Astrocyte (in vitro differentiated cells and primary cell): ENCODE measurements around the gene A4GALT. TPM values are rescaled to one million over a fixed set of nuclear protein-coding genes. Genes with fewer than 3 reads are reported as not detected.

Experiments used
- DNase-seq: peaks from one replicate; pipeline ENCODE4 v3.0.0-alpha.2; 2010; ENCODE audit warnings: low read depth
- FAIRE-seq: peaks from 2 replicates; lab custom pipeline; 2011; peaks lifted over from hg19 to GRCh38; lab: Jason Lieb, UNC
- H2AFZ ChIP-seq: 2 replicates; pipeline ENCODE4 v1.6.0; 2012; ENCODE audit warnings: low read depth, low read length, inconsistent platforms
- H3K27ac ChIP-seq: 2 replicates; pipeline ENCODE4 v1.5.1; 2011; ENCODE audit warnings: low read depth, low read length, inconsistent platforms
- H3K27me3 ChIP-seq: 2 replicates; pipeline ENCODE4 v1.6.0; 2011; ENCODE audit warnings: low read length, inconsistent platforms; ENCODE audit not compliant: insufficient read depth
- H3K36me3 ChIP-seq: 2 replicates; pipeline ENCODE4 v1.5.1; 2011; ENCODE audit warnings: low read length, inconsistent platforms; ENCODE audit not compliant: insufficient read depth
- H3K4me1 ChIP-seq: 2 replicates; pipeline ENCODE4 v1.5.1; 2011; ENCODE audit warnings: low read length, inconsistent platforms; ENCODE audit not compliant: insufficient read depth
- H3K4me2 ChIP-seq: 2 replicates; pipeline ENCODE4 v1.6.0; 2012; ENCODE audit warnings: low read length, inconsistent platforms
- H3K4me3 ChIP-seq: 2 replicates; pipeline ENCODE4 v1.5.1; 2011; ENCODE audit warnings: low read depth, mild to moderate bottlenecking, low read length, inconsistent platforms; ENCODE audit not compliant: insufficient read depth
- H3K79me2 ChIP-seq: 2 replicates; pipeline ENCODE4 v1.6.0; 2012; ENCODE audit warnings: mild to moderate bottlenecking, low read length, inconsistent platforms; ENCODE audit not compliant: insufficient read depth
- H3K9ac ChIP-seq: 2 replicates; pipeline ENCODE4 v1.6.0; 2012; ENCODE audit warnings: mild to moderate bottlenecking, low read length, inconsistent platforms
- H3K9me3 ChIP-seq: 2 replicates; pipeline ENCODE4 v1.5.1; 2012; ENCODE audit warnings: low read depth, mild to moderate bottlenecking, low read length, inconsistent platforms; ENCODE audit not compliant: insufficient read depth
- H4K20me1 ChIP-seq: 2 replicates; pipeline ENCODE4 v1.6.0; 2012; ENCODE audit warnings: low read length, inconsistent platforms; ENCODE audit not compliant: insufficient read depth
- H3K27ac Mint-ChIP-seq: one replicate; pipeline ENCODE4 v1.8.0; 2021; ENCODE audit warnings: mild to moderate bottlenecking, mixed read lengths; ENCODE audit not compliant: unreplicated experiment
- H3K27me3 Mint-ChIP-seq: one replicate; pipeline ENCODE4 v1.8.0; 2021; ENCODE audit warnings: low read depth, mixed read lengths; ENCODE audit not compliant: unreplicated experiment
- H3K36me3 Mint-ChIP-seq: one replicate; pipeline ENCODE4 v1.8.0; 2021; ENCODE audit warnings: low read depth, mixed read lengths; ENCODE audit not compliant: unreplicated experiment
- H3K4me1 Mint-ChIP-seq: one replicate; pipeline ENCODE4 v1.8.0; 2021; ENCODE audit warnings: low read depth, mixed read lengths; ENCODE audit not compliant: unreplicated experiment
- H3K4me3 Mint-ChIP-seq: one replicate; pipeline ENCODE4 v1.8.0; 2021; ENCODE audit warnings: mild to moderate bottlenecking, moderate library complexity, mixed read lengths; ENCODE audit not compliant: unreplicated experiment
- H3K9me3 Mint-ChIP-seq: one replicate; pipeline ENCODE4 v1.8.0; 2021; ENCODE audit warnings: mild to moderate bottlenecking, mixed read lengths; ENCODE audit not compliant: unreplicated experiment
- CTCF ChIP-seq: IDR thresholded peaks from 2 replicates; pipeline ENCODE4 v1.5.1; 2011; ENCODE audit warnings: low read depth, mild to moderate bottlenecking, inconsistent platforms, low read length, moderate library complexity; ENCODE audit not compliant: insufficient read depth
- EZH2 ChIP-seq: IDR thresholded peaks from 2 replicates; pipeline ENCODE4 v1.6.1; 2012; ENCODE audit warnings: mild to moderate bottlenecking, low read length, inconsistent platforms; ENCODE audit not compliant: insufficient read depth
- total RNA-seq: library from RNA; stranded (reverse); gene quantifications from 2 replicates; pipeline ENCODE4 v1.2.1, GENCODE V29; 2021

A4GALT gene
- total RNA-seq, 1 donor from 2014 or later, result 1.9 TPM

- H3K9me3 ChIP-seq, result no peaks in the 10 kb centered on the region
- H4K20me1 ChIP-seq, result no peaks in the 10 kb centered on the region
- Mint-ChIP-seq H3K4me3 (no peak overlapping the region), H3K36me3 (no peaks in the 10 kb centered on the region), H3K4me1 (peaks cover 6% of the 10 kb centered on the region), H3K27ac (no peak overlapping the region), H3K27me3 (no peaks in the 10 kb centered on the region), H3K9me3 (no peaks in the 10 kb centered on the region)
- no peak overlapping the region for H3K9ac ChIP-seq
- peaks cover 16% of the 10 kb centered on the region for H3K4me1 ChIP-seq
- no peak overlapping the region for H3K27ac ChIP-seq
- H2AFZ ChIP-seq, result no peak overlapping the region
- H3K27me3 ChIP-seq, result no peaks in the 10 kb centered on the region
- TF ChIP-seq CTCF (no peak), EZH2 (no peak)
- no peak overlapping the region for H3K4me3 ChIP-seq
- no peaks in the 10 kb centered on the region for H3K79me2 ChIP-seq
- DNase-seq, result no peak
- FAIRE-seq, result no peak
- H3K4me2 ChIP-seq, result no peak overlapping the region
- no peaks in the 10 kb centered on the region for H3K36me3 ChIP-seq
Observed at GRCh38 chr22:42692239-42693054, 28.2 kb downstream of the A4GALT start.

DNA sequence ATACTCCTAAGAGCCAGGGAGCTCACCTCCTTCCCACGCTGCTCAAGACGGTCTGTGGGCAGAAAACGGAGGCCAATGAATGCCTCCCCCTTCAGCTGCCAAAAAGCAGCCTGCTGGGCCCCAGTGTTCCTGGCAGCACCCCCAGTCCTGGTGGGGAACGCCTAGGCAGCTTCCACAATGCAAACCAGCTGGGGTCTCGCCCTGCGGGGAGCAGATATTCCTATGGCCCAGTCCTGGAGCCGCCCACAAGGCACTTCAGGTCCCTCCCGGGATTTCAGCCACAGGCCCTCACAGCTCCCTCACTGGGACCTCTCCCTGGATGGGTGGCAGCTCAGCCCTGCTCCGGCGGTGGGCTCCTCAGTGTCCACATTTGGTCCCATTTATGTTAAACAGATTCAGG, 29.2 kb downstream of the A4GALT start:
- no peak overlapping the region for H2AFZ ChIP-seq
- DNase-seq (no peak), FAIRE-seq (no peak)
- no peaks in the 10 kb centered on the region for H3K36me3 ChIP-seq
- peaks cover 10% of the 10 kb centered on the region for H3K4me1 ChIP-seq
- H3K36me3 Mint-ChIP-seq, result no peaks in the 10 kb centered on the region
- H3K4me1 Mint-ChIP-seq, result peaks cover 6% of the 10 kb centered on the region
- no peak overlapping the region for H3K4me2 ChIP-seq
- H3K79me2 ChIP-seq, result no peaks in the 10 kb centered on the region
- no peak overlapping the region for H3K4me3 Mint-ChIP-seq
- H3K27ac ChIP-seq, result no peak overlapping the region
- no peaks in the 10 kb centered on the region for H3K9me3 Mint-ChIP-seq
- H4K20me1 ChIP-seq, result no peaks in the 10 kb centered on the region
- H3K27me3 Mint-ChIP-seq, result peaks cover 4% of the 10 kb centered on the region
- no peak overlapping the region for H3K27ac Mint-ChIP-seq
- H3K9ac ChIP-seq, result no peak overlapping the region
- no peaks in the 10 kb centered on the region for H3K27me3 ChIP-seq
- no peaks in the 10 kb centered on the region for H3K9me3 ChIP-seq
- H3K4me3 ChIP-seq, result no peak overlapping the region
- no peak for TF ChIP-seq CTCF
- no peak for TF ChIP-seq EZH2
